MCF 10A (cell line): Measurements from ENCODE around the gene ST3GAL4. TPM values are rescaled to one million over a fixed set of nuclear protein-coding genes. Genes with fewer than 3 reads are reported as not detected.

Experiments used
- BruUV-seq: library from RNA; stranded (reverse); fragments of 400-500 nt; replicated peaks from 2 replicates; lab custom pipeline; 2021; lab: Mats Ljungman, UMichigan
- CTCF ChIA-PET: fragments of 300-600 bp; sonication (Branson Sonifier 250); formaldehyde crosslinking; extraction: SDS; loops from one replicate; lab custom pipeline; 2021; ENCODE audit warnings: antibody characterized with exemption, inconsistent platforms; lab: Yijun Ruan, JAX
- POLR2A ChIA-PET: fragments of 300-600, 350-650 bp; sonication (Branson Sonifier 250); formaldehyde crosslinking; extraction: SDS; loops from one replicate; lab custom pipeline; 2020; ENCODE audit warnings: antibody characterized with exemption, inconsistent platforms; lab: Yijun Ruan, JAX
- DNase-seq: peaks from one replicate; pipeline ENCODE4 v3.0.0-alpha.2; 2018; ENCODE audit not compliant: unreplicated experiment
- H3K27ac Mint-ChIP-seq: one replicate; pipeline ENCODE4 v1.8.0; 2022; ENCODE audit warnings: mild to moderate bottlenecking, low read depth, mixed read lengths; ENCODE audit not compliant: unreplicated experiment
- H3K27me3 Mint-ChIP-seq: one replicate; pipeline ENCODE4 v1.8.0; 2022; ENCODE audit warnings: mixed read lengths; ENCODE audit not compliant: insufficient read depth, unreplicated experiment
- H3K36me3 Mint-ChIP-seq: one replicate; pipeline ENCODE4 v1.8.0; 2022; ENCODE audit warnings: mild to moderate bottlenecking, moderate library complexity, mixed read lengths; ENCODE audit not compliant: insufficient read depth, unreplicated experiment
- H3K4me1 Mint-ChIP-seq: one replicate; pipeline ENCODE4 v1.8.0; 2022; ENCODE audit warnings: mixed read lengths; ENCODE audit not compliant: insufficient read depth, unreplicated experiment
- H3K4me3 Mint-ChIP-seq: one replicate; pipeline ENCODE4 v1.8.0; 2022; ENCODE audit warnings: mild to moderate bottlenecking, moderate library complexity, mixed read lengths; ENCODE audit not compliant: unreplicated experiment
- H3K9me3 Mint-ChIP-seq: one replicate; pipeline ENCODE4 v1.8.0; 2022; ENCODE audit warnings: mixed read lengths; ENCODE audit not compliant: unreplicated experiment
- CTCF ChIP-seq: fragments of 200-600 bp; IDR thresholded peaks from one replicate; pipeline ENCODE4 v1.8.0; 2022; ENCODE audit warnings: antibody characterized with exemption, mild to moderate bottlenecking; ENCODE audit not compliant: unreplicated experiment
- intact Hi-C: fragments of 100-400 bp; cut with micrococcal nuclease; formaldehyde crosslinking; loops from 2 replicates; pipeline ENCODE4 v1.14.1; 2022
- total RNA-seq: library from RNA; stranded (reverse); gene quantifications from 2 replicates; pipeline ENCODE4 v1.2.3, GENCODE V29; 2022

The ST3GAL4 gene
- total RNA-seq, 1 experiment from 2014 or later, result 15.3 TPM

- peaks cover 24% of the 10 kb centered on the region for H3K4me1 Mint-ChIP-seq
- no peak overlapping the region for H3K4me3 Mint-ChIP-seq
- no peaks in the 10 kb centered on the region for H3K36me3 Mint-ChIP-seq
- no peak overlapping the region for H3K27ac Mint-ChIP-seq
- TF ChIP-seq CTCF, result no peak
- H3K27me3 Mint-ChIP-seq, result no peaks in the 10 kb centered on the region
- no peak for DNase-seq
- ChIA-PET POLR2A (no interaction called here), CTCF (interaction anchor here (0.7 to 4.3 kb wide), 5 partner anchors 12 to 918 kb away, joined by 3 to 19 read pairs (median 10); no protein-coding TSS in a partner anchor)
- intact Hi-C loops, result no loop called here
- BruUV-seq, result no TSS peak
- H3K9me3 Mint-ChIP-seq, result no peaks in the 10 kb centered on the region
Measured at GRCh38 chr11:126322996-126323395, 32.5 kb upstream of the ST3GAL4 start.

GRCh38 chr11:126327281-126328000, 28.0 kb upstream of the ST3GAL4 start:
- no peak for TF ChIP-seq CTCF
- no peak overlapping the region for H3K4me3 Mint-ChIP-seq
- H3K36me3 Mint-ChIP-seq, result peaks cover 6% of the 10 kb centered on the region
- H3K27ac Mint-ChIP-seq, result no peak overlapping the region
- CTCF ChIA-PET, result interaction anchor here (2.4 kb wide), 1 partner anchor 17 kb away, joined by 10 read pairs; no protein-coding TSS in a partner anchor
- no TSS peak for BruUV-seq
- POLR2A ChIA-PET, result no interaction called here
- intact Hi-C loops, result no loop called here
- H3K4me1 Mint-ChIP-seq, result peaks cover 6% of the 10 kb centered on the region
- no peak for DNase-seq
- H3K9me3 Mint-ChIP-seq, result no peaks in the 10 kb centered on the region
- no peaks in the 10 kb centered on the region for H3K27me3 Mint-ChIP-seq

DNA sequence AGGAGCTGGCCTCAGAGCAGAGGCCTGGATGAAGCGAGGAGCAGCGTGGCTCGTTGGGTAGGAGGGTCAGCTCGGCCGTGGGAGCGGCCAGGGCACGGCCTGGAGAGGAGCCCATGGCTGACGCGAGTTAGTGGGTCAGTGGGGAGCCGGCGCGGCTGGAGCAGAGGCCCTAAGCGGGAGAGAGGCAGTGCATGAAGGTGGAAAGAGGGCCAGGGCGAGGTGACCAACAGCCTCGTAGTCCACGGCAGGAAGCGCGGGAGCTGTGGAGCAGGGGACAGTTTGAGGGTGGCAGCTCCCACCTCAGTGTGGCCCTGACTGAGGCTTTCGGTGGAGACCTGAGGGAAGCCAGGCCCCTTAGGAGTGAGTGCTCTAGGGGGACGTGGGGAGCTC, 27.5 kb upstream of the ST3GAL4 start:
- Mint-ChIP-seq H3K27ac (no peak overlapping the region), H3K4me3 (no peak overlapping the region), H3K4me1 (peaks cover 11% of the 10 kb centered on the region), H3K36me3 (peaks cover 6% of the 10 kb centered on the region), H3K27me3 (no peaks in the 10 kb centered on the region), H3K9me3 (no peaks in the 10 kb centered on the region)
- BruUV-seq, result no TSS peak
- CTCF ChIA-PET, result interaction anchor here (0.6 to 2.4 kb wide), 4 partner anchors 13 to 153 kb away, joined by 3 to 10 read pairs (median 4); no protein-coding TSS in a partner anchor
- no peak for DNase-seq
- POLR2A ChIA-PET, result no interaction called here
- intact Hi-C loops, result no loop called here
- TF ChIP-seq CTCF, result no peak

- ChIA-PET POLR2A (no interaction called here), CTCF (interaction anchor here (0.6 to 2.4 kb wide), 4 partner anchors 13 to 152 kb away, joined by 3 to 10 read pairs (median 4); no protein-coding TSS in a partner anchor)
- intact Hi-C loops, result no loop called here
- no peaks in the 10 kb centered on the region for H3K27me3 Mint-ChIP-seq
- DNase-seq, result no peak
- no peak overlapping the region for H3K4me3 Mint-ChIP-seq
- peaks cover 6% of the 10 kb centered on the region for H3K36me3 Mint-ChIP-seq
- BruUV-seq, result no TSS peak
- no peaks in the 10 kb centered on the region for H3K9me3 Mint-ChIP-seq
- no peak overlapping the region for H3K27ac Mint-ChIP-seq
- H3K4me1 Mint-ChIP-seq, result peaks cover 15% of the 10 kb centered on the region
- no peak for TF ChIP-seq CTCF
Measured at GRCh38 chr11:126328444-126328843, 27.0 kb upstream of the ST3GAL4 start.
